Smooth muscle cell (in vitro differentiated cells): ENCODE data around the gene SH3TC1. TPM values are rescaled to one million over a fixed set of nuclear protein-coding genes. Genes with fewer than 3 reads are reported as not detected.
A peak's percentile ranks its signal among the peaks of the same experiment; 100 is the strongest.

Experiments used
- DNase-seq: peaks from one replicate; lab custom pipeline; 2025; ENCODE audit not compliant: unreplicated experiment; lab: John Stamatoyannopoulos, UW
- H2AFZ ChIP-seq: fragments of 200-600 bp; sonication (generic); 2 replicates; pipeline ENCODE4 v1.6.0; 2016; ENCODE audit warnings: antibody characterized with exemption, low read depth, mild to moderate bottlenecking
- H3F3A ChIP-seq: fragments of 200-600 bp; sonication (generic); 2 replicates; pipeline ENCODE4 v1.6.0; 2017; ENCODE audit warnings: antibody characterized with exemption, low read depth
- H3K27ac ChIP-seq: fragments of 200-600 bp; sonication (generic); 2 replicates; pipeline ENCODE4 v1.5.1; 2016; ENCODE audit warnings: low read depth, mild to moderate bottlenecking
- H3K27me3 ChIP-seq: fragments of 200-600 bp; sonication (generic); 2 replicates; pipeline ENCODE4 v1.6.1; 2016; ENCODE audit warnings: low read depth, mild to moderate bottlenecking
- H3K36me3 ChIP-seq: fragments of 200-600 bp; sonication (generic); 2 replicates; pipeline ENCODE4 v1.5.1; 2016; ENCODE audit warnings: low read depth
- H3K4me1 ChIP-seq: fragments of 200-600 bp; sonication (generic); 2 replicates; pipeline ENCODE4 v1.5.1; 2016; ENCODE audit warnings: low read depth
- H3K4me2 ChIP-seq: fragments of 200-600 bp; sonication (generic); 2 replicates; pipeline ENCODE4 v1.6.0; 2016; ENCODE audit warnings: mild to moderate bottlenecking
- H3K4me3 ChIP-seq: fragments of 200-600 bp; sonication (generic); 2 replicates; pipeline ENCODE4 v1.5.1; 2016; ENCODE audit warnings: mild to moderate bottlenecking
- H3K79me2 ChIP-seq: fragments of 200-600 bp; sonication (generic); 2 replicates; pipeline ENCODE4 v1.6.0; 2016; ENCODE audit warnings: low read depth, mild to moderate bottlenecking
- H3K9ac ChIP-seq: fragments of 200-600 bp; sonication (generic); 2 replicates; pipeline ENCODE4 v1.6.0; 2016; ENCODE audit warnings: low read depth
- H3K9me3 ChIP-seq: fragments of 200-600 bp; sonication (generic); replicated peaks from 2 replicates; pipeline ENCODE4 v1.5.1; 2016; ENCODE audit warnings: low read depth
- H4K20me1 ChIP-seq: fragments of 200-600 bp; sonication (generic); 2 replicates; pipeline ENCODE4 v1.6.0; 2016; ENCODE audit warnings: low read depth
- CTCF ChIP-seq: fragments of 200-600 bp; sonication (generic); IDR thresholded peaks from 2 replicates; pipeline ENCODE4 v1.5.1; 2017; ENCODE audit warnings: borderline replicate concordance, mild to moderate bottlenecking, antibody characterized with exemption; ENCODE audit not compliant: insufficient read depth, poor library complexity, severe bottlenecking
- WGBS: methylation state at CpG from one replicate; pipeline ENCODE4 v1.1.7; 2016; ENCODE audit warnings: low lambda C conversion rate; 5-methylcytosine and 5-hydroxymethylcytosine counted together
- polyA plus RNA-seq: library from polyadenylated mRNA; unstranded; fragments of >200 nt; fragmentation: Nextera tagmentation; extraction: Ambion mirVana; gene quantifications from 2 replicates; pipeline ENCODE4 v1.2.1, GENCODE V29; 2016
- total RNA-seq: library from RNA; depleted of rRNA; stranded (reverse); fragments of >200 nt; gene quantifications from 2 replicates; pipeline ENCODE4 v1.2.3, GENCODE V29; 2014

The SH3TC1 gene
- total and polyA plus RNA-seq, 2 experiments from 2014 or later, result 7.8 to 17.7 TPM

GRCh38 chr4:8260656-8261111 lies 61.6 kb downstream of the SH3TC1 start:
- Histone ChIP-seq H2AFZ (no peak overlapping the region), H3K4me2 (peak overlapping the region; percentile 30), H3K36me3 (no peaks in the 10 kb centered on the region), H3K4me1 (no peaks in the 10 kb centered on the region), H3K9ac (no peak overlapping the region), H3F3A (peaks cover 4% of the 10 kb centered on the region), H3K27me3 (no peaks in the 10 kb centered on the region), H3K27ac (peak overlapping the region; percentile 67), H3K9me3 (no peaks in the 10 kb centered on the region), H4K20me1 (no peaks in the 10 kb centered on the region), H3K4me3 (no peak overlapping the region), H3K79me2 (no peaks in the 10 kb centered on the region)
- no peak for TF ChIP-seq CTCF
- no peak for DNase-seq
- 2% methylated on average over 13 of the region's 13 CpGs for WGBS

- Histone ChIP-seq H3K9me3 (no peaks in the 10 kb centered on the region), H3K4me1 (no peaks in the 10 kb centered on the region), H3K27ac (peak overlapping the region; percentile 67), H2AFZ (no peak overlapping the region), H3K36me3 (no peaks in the 10 kb centered on the region), H3K4me2 (peak overlapping the region; percentile 30), H3K9ac (no peak overlapping the region), H3K4me3 (no peak overlapping the region), H3K79me2 (no peaks in the 10 kb centered on the region), H3K27me3 (no peaks in the 10 kb centered on the region), H3F3A (peaks cover 4% of the 10 kb centered on the region), H4K20me1 (no peaks in the 10 kb centered on the region)
- TF ChIP-seq CTCF, result no peak
- 44% methylated on average over 25 of the region's 25 CpGs for WGBS
- no peak for DNase-seq
These were observed 62.9 kb downstream of the SH3TC1 start for GRCh38 chr4:8261851-8262535.

- H3K36me3 ChIP-seq, result no peaks in the 10 kb centered on the region
- DNase-seq, result no peak
- H3K9ac ChIP-seq, result no peak overlapping the region
- no peak overlapping the region for H3K4me2 ChIP-seq
- peaks cover 4% of the 10 kb centered on the region for H3F3A ChIP-seq
- no peaks in the 10 kb centered on the region for H3K4me1 ChIP-seq
- no peak for TF ChIP-seq CTCF
- no peaks in the 10 kb centered on the region for H3K79me2 ChIP-seq
- no peaks in the 10 kb centered on the region for H3K9me3 ChIP-seq
- H3K27me3 ChIP-seq, result no peaks in the 10 kb centered on the region
- H3K4me3 ChIP-seq, result no peak overlapping the region
- WGBS, result 80% methylated on average over 18 of the region's 23 CpGs
- no peak overlapping the region for H2AFZ ChIP-seq
- H4K20me1 ChIP-seq, result no peaks in the 10 kb centered on the region
- H3K27ac ChIP-seq, result no peak overlapping the region
These were observed 63.7 kb downstream of the SH3TC1 start for GRCh38 chr4:8262637-8263322.
